ENCODE data around the gene GSTM3. TPM values are rescaled to one million over a fixed set of nuclear protein-coding genes. Genes with fewer than 3 reads are reported as not detected.
"Not testable (repeated sequence)": the region's sequence is repeated elsewhere in the genome, so short reads cannot be mapped to it uniquely, and the experiment has no call there.

The GSTM3 gene
- total RNA-seq, 1 donor from 2014 or later: 29.7 TPM

DNA sequence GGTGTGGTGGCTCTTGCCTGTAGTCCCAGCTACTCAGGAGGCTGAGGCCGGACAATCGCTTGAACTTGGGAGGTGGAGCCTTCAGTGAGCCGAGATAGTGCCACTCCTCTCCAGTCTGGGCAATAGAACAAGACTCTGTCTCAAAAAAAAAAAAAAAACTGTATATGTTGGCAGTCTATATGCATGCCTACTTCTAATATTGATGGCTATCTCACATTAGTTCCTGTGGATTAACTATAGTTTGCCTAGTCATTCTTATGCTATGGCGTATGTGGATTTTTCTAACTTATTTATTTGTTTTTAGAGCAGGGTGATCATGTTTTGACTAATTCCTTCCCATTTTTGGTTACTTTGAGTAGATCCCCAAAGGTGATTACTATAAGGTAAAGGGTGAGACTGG lies 43.8 kb downstream of the GSTM3 start:
- ATAC-seq (no peak), DNase-seq (no peak)
- no peak overlapping the region for H3K4me3 ChIP-seq
- intact Hi-C loops (cut with DNase I): no loop called here
- TF ChIP-seq, protein P1, sequence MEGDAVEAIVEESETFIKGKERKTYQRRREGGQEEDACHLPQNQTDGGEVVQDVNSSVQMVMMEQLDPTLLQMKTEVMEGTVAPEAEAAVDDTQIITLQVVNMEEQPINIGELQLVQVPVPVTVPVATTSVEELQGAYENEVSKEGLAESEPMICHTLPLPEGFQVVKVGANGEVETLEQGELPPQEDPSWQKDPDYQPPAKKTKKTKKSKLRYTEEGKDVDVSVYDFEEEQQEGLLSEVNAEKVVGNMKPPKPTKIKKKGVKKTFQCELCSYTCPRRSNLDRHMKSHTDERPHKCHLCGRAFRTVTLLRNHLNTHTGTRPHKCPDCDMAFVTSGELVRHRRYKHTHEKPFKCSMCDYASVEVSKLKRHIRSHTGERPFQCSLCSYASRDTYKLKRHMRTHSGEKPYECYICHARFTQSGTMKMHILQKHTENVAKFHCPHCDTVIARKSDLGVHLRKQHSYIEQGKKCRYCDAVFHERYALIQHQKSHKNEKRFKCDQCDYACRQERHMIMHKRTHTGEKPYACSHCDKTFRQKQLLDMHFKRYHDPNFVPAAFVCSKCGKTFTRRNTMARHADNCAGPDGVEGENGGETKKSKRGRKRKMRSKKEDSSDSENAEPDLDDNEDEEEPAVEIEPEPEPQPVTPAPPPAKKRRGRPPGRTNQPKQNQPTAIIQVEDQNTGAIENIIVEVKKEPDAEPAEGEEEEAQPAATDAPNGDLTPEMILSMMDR (IDR thresholded peaks at IDR 0.05): no peak
- H3K4me1 ChIP-seq: no peaks in the 10 kb centered on the region
- H3K9me3 ChIP-seq: no peaks in the 10 kb centered on the region
- H3K27me3 ChIP-seq: no peaks in the 10 kb centered on the region
- no peak overlapping the region for H3K27ac ChIP-seq
- H3K36me3 ChIP-seq: no peaks in the 10 kb centered on the region

DNA sequence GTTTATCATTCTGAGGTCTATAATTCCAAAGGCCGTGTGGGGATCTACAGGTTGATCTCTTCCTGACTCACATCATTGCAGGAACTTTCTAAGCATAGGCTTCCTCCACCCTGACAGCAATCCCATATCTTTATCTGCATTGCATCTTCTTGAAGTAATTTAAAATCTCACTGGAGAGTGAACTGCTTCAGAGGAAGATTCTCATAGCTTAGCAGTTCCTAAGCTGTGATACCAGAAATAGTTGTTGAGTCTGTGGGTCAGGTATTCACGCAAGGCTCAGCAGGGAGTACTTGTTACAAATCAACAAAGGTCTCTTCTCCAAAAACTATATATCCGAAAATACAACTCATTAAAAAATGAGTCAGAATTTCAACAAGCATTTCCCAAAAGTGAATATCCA lies 45.7 kb downstream of the GSTM3 start:
- not testable (repeated sequence) for DNase-seq, H3K4me1 ChIP-seq, H3K27ac ChIP-seq

DNA sequence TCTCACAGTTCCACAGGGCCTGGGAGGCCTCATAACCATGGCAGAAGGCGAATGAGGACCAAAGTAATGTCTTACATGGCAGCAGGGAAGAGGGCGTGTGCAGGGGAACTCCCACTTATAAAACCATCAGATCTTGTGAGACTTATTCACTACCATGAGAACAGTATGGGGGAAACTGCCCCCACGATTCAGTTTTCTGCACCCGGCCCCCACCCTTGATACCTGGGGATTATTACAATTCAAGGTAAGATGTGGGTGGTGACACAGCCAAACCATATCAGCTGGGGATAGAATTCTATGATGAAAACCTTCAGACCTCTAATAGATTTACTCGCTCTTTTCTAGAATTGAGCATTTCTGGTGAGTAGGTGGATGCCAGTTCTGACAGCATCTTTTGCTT lies 46.4 kb downstream of the GSTM3 start:
- H3K36me3 ChIP-seq; H3K9me3 ChIP-seq; H3K4me3 ChIP-seq; H3K4me1 ChIP-seq; DNase-seq; H3K27ac ChIP-seq; H3K27me3 ChIP-seq; ATAC-seq; intact Hi-C loops (cut with DNase I): not testable (repeated sequence)

More for the DNA sequence above, 45.7 kb downstream of the GSTM3 start:
- H3K4me3 ChIP-seq; H3K9me3 ChIP-seq; ATAC-seq; intact Hi-C loops (cut with DNase I); H3K36me3 ChIP-seq; H3K27me3 ChIP-seq: not testable (repeated sequence)

DNA sequence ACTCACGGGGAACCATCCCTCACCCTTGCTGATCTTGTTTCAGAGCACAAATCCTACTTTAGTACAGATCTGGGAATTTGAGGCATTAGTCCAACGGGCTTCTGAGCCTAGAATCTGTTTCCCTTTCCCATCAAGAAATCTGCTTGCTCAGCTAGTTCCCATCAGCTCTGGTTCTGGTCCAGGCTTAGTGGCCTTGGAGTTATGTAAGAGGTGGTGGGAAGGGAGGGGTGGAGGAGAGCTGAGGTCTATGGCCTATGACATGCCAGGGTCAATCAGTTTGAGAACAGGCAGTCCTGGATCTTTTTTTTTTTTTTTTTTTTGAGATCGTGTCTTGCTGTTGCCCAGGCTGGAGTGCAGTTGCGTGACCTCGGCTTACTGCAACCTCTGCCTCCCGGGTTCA lies 49.1 kb downstream of the GSTM3 start:
- H3K27ac ChIP-seq: no peak overlapping the region
- intact Hi-C loops (cut with DNase I): no loop called here
- no peaks in the 10 kb centered on the region for H3K4me1 ChIP-seq
- DNase-seq (no peak), ATAC-seq (no peak)
- no peak overlapping the region for H3K4me3 ChIP-seq
- no peaks in the 10 kb centered on the region for H3K36me3 ChIP-seq
- TF ChIP-seq, protein P1 (IDR thresholded peaks at IDR 0.05): no peak
- H3K27me3 ChIP-seq: no peaks in the 10 kb centered on the region
- H3K9me3 ChIP-seq: no peaks in the 10 kb centered on the region

DNA sequence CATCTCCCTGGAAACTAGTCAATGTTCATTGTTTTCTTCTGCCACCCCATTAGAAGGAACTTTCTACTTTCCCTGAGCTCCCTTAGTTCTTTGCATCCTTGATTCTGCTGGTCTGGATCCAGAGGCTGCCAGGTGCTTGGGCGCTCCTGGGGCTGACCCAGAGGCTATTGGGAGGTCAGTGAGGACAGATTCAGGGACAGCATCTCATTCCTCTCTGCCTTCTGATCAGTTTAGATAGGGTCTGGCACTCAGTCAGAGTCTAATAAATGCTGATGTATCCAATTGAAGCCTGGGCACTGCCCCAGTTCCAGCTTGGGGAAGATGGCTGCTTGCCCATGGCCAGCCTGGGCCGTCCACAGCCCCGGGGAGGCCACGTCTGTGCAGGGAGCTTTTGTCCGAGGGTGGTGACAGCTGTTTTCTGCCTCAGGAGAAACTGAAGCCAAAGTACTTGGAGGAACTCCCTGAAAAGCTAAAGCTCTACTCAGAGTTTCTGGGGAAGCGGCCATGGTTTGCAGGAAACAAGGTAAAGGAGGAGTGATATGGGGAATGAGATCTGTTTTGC lies 50.9 kb downstream of the GSTM3 start:
- TF ChIP-seq, protein P1 (IDR thresholded peaks at IDR 0.05): no peak

DNA sequence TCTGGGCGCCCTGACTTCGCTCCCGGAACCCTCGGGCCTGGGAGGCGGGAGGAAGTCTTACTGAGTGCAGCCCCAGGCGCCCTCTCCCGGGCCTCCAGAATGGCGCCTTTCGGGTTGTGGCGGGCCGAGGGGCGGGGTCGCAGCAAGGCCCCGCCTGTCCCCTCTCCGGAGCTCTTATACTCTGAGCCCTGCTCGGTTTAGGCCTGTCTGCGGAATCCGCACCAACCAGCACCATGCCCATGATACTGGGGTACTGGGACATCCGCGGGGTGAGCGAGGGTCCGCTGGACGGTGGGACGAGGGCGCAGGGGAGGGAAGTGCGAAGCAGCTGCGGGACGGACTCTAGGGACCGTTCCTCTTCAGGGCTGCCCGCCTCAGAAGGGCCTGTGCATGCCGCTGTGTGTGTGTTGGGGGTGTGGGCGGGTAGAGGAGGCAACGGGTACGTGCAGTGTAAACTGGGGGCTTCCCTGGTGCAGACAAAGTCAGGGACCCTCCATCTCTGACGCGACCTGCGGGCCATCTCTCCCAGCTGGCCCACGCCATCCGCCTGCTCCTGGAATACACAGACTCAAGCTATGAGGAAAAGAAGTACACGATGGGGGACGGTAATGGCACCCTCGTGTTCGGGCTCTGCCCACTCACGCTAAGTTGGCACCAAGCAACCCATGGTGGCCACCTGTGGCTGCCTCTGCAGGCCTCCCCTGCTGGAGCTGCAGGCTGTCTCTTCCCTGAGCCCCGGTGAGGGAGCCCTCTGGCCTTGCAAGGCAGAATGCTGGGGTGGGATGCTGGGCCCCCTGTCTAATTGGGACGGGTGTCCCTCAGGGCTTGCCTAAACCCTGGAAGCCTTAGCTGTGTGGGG lies 53.0 kb downstream of the GSTM3 start, which contains the start of gene GSTM1:
Gene GSTM1, plus strand, starts transcription at position 177 of the 859 bp plus-strand sequence. Its CDS starts 57 bp downstream, at position 234.
- ATAC-seq: no peak

More for the DNA sequence above, 50.9 kb downstream of the GSTM3 start:
- H3K36me3 ChIP-seq: no peaks in the 10 kb centered on the region
- no peak overlapping the region for H3K4me3 ChIP-seq
- no peaks in the 10 kb centered on the region for H3K27me3 ChIP-seq
- intact Hi-C loops (cut with DNase I): no loop called here
- no peak for DNase-seq
- H3K4me1 ChIP-seq: no peaks in the 10 kb centered on the region
- no peak overlapping the region for H3K27ac ChIP-seq
- ATAC-seq: no peak
- H3K9me3 ChIP-seq: no peaks in the 10 kb centered on the region

DNA sequence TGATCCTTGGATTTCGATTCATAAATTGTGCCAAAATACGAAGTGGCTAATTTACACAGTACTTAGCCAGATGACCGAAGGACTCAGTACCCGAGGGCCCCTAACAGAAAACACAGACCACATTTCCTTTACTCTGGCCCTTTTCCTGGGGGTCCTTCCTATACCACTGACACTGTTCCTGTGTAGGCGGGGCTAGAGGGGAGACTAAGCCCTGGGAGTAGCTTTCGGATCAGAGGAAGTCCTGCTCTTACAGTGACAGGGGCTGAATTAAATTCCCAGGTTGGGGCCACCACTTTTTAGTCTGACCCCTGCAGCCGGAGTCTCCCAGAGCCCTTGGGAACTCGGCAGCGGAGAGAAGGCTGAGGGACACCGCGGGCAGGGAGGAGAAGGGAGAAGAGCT lies 53.7 kb downstream of the GSTM3 start:
- H3K27me3 ChIP-seq; H3K36me3 ChIP-seq; H3K4me3 ChIP-seq; H3K27ac ChIP-seq; H3K4me1 ChIP-seq; DNase-seq; H3K9me3 ChIP-seq; intact Hi-C loops (cut with DNase I); ATAC-seq: not testable (repeated sequence)

More for the DNA sequence above, 53.0 kb downstream of the GSTM3 start, which contains the start of gene GSTM1:
- TF ChIP-seq, protein P1 (IDR thresholded peaks at IDR 0.05): no peak
- intact Hi-C loops (cut with DNase I): no loop called here
- Histone ChIP-seq H3K4me3 (no peak within 1 kb of the TSS), H3K27me3 (no peaks in the 10 kb centered on the region), H3K4me1 (no peaks in the 10 kb centered on the region), H3K27ac (no peak within 1 kb of the TSS), H3K9me3 (no peaks in the 10 kb centered on the region), H3K36me3 (no peaks in the 10 kb centered on the region)
- DNase-seq: no peak

DNA sequence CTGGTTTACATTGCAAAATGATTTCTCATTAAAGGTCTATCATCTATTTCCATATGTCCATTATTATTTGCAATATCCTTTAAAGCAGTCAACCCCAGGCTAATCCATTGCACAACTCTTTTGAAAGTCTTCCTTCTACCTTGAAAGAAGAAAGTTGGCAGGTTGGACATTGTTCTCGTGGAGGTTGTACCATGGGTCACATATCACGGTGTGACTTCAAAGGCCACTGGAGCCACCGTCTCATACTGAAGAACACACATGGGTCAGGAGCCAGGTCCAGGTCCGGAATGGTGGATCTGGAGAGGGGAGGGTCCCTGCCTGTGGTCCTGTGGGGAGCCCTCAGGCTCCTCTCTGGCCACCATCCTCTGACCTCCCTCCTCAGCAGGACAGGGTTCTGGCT lies 54.9 kb downstream of the GSTM3 start:
- DNase-seq; intact Hi-C loops (cut with DNase I): not testable (repeated sequence)

DNA sequence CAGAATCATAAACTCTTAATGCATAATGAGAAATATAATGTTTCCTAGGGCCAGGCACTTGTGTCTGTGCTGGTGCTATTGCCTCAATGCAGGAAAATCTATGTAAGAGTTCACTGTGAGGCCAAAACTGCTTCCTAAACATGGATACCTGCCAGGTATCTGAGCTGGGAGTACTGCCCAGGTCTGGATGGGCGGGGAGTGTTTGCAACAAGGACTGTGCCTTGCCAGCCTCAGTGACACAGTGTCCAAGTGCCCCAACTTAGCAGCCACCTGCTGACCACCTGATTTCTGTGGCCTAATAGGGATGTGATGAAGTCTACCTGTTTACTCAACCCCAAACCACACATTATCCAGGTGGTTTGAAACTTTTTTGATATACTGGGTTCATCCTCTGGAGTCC lies 55.4 kb downstream of the GSTM3 start:
- H3K4me3 ChIP-seq; H3K27me3 ChIP-seq; ATAC-seq; H3K4me1 ChIP-seq; DNase-seq; intact Hi-C loops (cut with DNase I); H3K27ac ChIP-seq; H3K36me3 ChIP-seq; H3K9me3 ChIP-seq: not testable (repeated sequence)

More for the DNA sequence above, 54.9 kb downstream of the GSTM3 start:
- H3K4me1 ChIP-seq, H3K4me3 ChIP-seq, H3K27ac ChIP-seq, ATAC-seq, H3K36me3 ChIP-seq, H3K27me3 ChIP-seq, H3K9me3 ChIP-seq: not testable (repeated sequence)

DNA sequence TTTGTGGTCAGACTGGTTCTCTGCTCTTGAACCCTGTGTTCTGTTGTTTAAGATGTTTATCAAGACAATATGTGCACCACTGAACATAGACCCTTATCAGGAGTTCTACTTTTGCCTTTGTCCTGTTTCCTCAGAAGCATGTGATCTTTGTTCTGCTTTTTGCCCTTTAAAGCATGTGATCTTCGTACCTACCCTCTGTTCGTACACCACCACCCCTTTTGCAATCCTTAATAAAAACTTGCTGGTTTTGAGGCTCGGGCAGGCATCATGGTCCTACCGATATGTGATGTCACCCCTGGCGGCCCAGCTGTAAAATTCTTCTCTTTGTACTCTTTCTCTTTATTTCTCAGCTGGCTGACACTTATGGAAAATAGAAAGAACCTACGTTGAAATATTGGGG lies 56.1 kb downstream of the GSTM3 start:
- intact Hi-C loops (cut with DNase I); H3K4me3 ChIP-seq; DNase-seq; H3K27me3 ChIP-seq; ATAC-seq; H3K4me1 ChIP-seq; H3K36me3 ChIP-seq; H3K9me3 ChIP-seq; H3K27ac ChIP-seq: not testable (repeated sequence)
